Measurements from ENCODE around the gene PTK6. TPM values are rescaled to one million over a fixed set of nuclear protein-coding genes. Genes with fewer than 3 reads are reported as not detected.

Gene PTK6
- total RNA-seq, 1 experiment from 2014 or later: 6.7 TPM

- Histone ChIP-seq H3K4me2 (ENCODE audit: low read length) (peak overlapping the region; percentile 40), H3K9ac (ENCODE audit: low read length) (no peak overlapping the region), H3K27me3 (ENCODE audit: insufficient read depth, low read length) (no peaks in the 10 kb centered on the region), H3K27ac (ENCODE audit: low read depth, low read length) (no peak overlapping the region; the same call in 1 of the 2 replicates), H4K20me1 (ENCODE audit: insufficient read depth) (no peaks in the 10 kb centered on the region), H2AFZ (ENCODE audit: low read depth, low read length, poor library complexity, severe bottlenecking) (no peak overlapping the region), H3K4me3 (replicated peaks in 1 of 2; ENCODE audit: low read depth in 1 of 2, low read length in 2 of 2) (no peak overlapping the region), H3K79me2 (ENCODE audit: insufficient read depth, low read length) (no peaks in the 10 kb centered on the region), H3K9me2 (ENCODE audit: insufficient read depth) (no peaks in the 10 kb centered on the region), H3K36me3 (ENCODE audit: control insufficient read depth in 1 of 2, insufficient read depth in 2 of 2, low read length in 2 of 2) (peaks cover 0 to 3% of the 10 kb centered on the region in 2 experiments; a peak in 2 of 4 replicates), H3K9me3 (ENCODE audit: control insufficient read depth in 1 of 2, insufficient read depth in 1 of 2, low read depth in 1 of 2, low read length in 2 of 2) (no peaks in the 10 kb centered on the region), H3K4me1 (ENCODE audit: control insufficient read depth in 1 of 2, insufficient read depth in 2 of 2, low read length in 2 of 2) (peaks cover 28 to 69% of the 10 kb centered on the region in 2 experiments)
- ChIA-PET CTCF (interaction anchor here (0.6 kb wide), 1 partner anchor 20 kb away, joined by 3 read pairs; no protein-coding TSS in a partner anchor), RAD21 (ENCODE audit: low non-redundant PET in 1 of 2, low total read pairs in 2 of 2, uncharacterized antibody in 2 of 2, unreplicated experiment in 2 of 2) (interaction anchor here (0.6 kb wide), 2 partner anchors 19 to 37 kb away, joined by 3 read pairs; partner anchors contain the start of gene PPDPF (in 1 of the 2)), POLR2A (interaction anchor here (0.6 to 1.0 kb wide), 2 partner anchors 14 to 163 kb away, joined by 3 to 5 read pairs; no protein-coding TSS in a partner anchor)
- DNase-seq (ENCODE audit: low read depth, low spot score) (no peak), ATAC-seq (peak; percentile 29; the same call in 1 of the 2 replicates)
- intact Hi-C loops (cut with micrococcal nuclease): no loop called here
- no TSS peak for BruUV-seq (replicated peaks)
- peak in 2 of 3 experiments; percentile 24 to 25; a peak in 2 of 6 replicates for TF ChIP-seq CTCF (IDR thresholded peaks at IDR 0.05 in 2 of 3, conservative IDR thresholded peaks at IDR 0.05 in 1 of 3; ENCODE audit: borderline replicate concordance in 1 of 3, insufficient read depth in 1 of 3, low read depth in 2 of 3, low read length in 2 of 3)
- no peak for TF ChIP-seq EGR1 (IDR thresholded peaks at IDR 0.05; ENCODE audit: low read depth)
Measured at GRCh38 chr20:63483834-63484233, 53.3 kb downstream of the PTK6 start.

- Histone ChIP-seq H3K9me3 (ENCODE audit: control insufficient read depth in 1 of 2, insufficient read depth in 1 of 2, low read depth in 1 of 2, low read length in 2 of 2) (no peaks in the 10 kb centered on the region), H4K20me1 (ENCODE audit: insufficient read depth) (no peaks in the 10 kb centered on the region), H3K27ac (ENCODE audit: low read depth, low read length) (no peak overlapping the region; the same call in 1 of the 2 replicates), H3K9me2 (ENCODE audit: insufficient read depth) (no peaks in the 10 kb centered on the region), H3K4me2 (ENCODE audit: low read length) (no peak overlapping the region), H3K79me2 (ENCODE audit: insufficient read depth, low read length) (no peaks in the 10 kb centered on the region), H2AFZ (ENCODE audit: low read depth, low read length, poor library complexity, severe bottlenecking) (no peak overlapping the region), H3K4me1 (ENCODE audit: control insufficient read depth in 1 of 2, insufficient read depth in 2 of 2, low read length in 2 of 2) (peaks cover 28 to 63% of the 10 kb centered on the region in 2 experiments), H3K36me3 (ENCODE audit: control insufficient read depth in 1 of 2, insufficient read depth in 2 of 2, low read length in 2 of 2) (no peaks in the 10 kb centered on the region), H3K27me3 (ENCODE audit: insufficient read depth, low read length) (no peaks in the 10 kb centered on the region), H3K9ac (ENCODE audit: low read length) (no peak overlapping the region), H3K4me3 (replicated peaks in 1 of 2; ENCODE audit: low read depth in 1 of 2, low read length in 2 of 2) (no peak overlapping the region)
- BruUV-seq (replicated peaks): no TSS peak
- DNase-seq (ENCODE audit: low read depth, low spot score): no peak
- CTCF ChIA-PET: no interaction called here
- POLR2A ChIA-PET: no interaction called here
- intact Hi-C loops (cut with micrococcal nuclease): no loop called here
- no peak for ATAC-seq
- TF ChIP-seq CBX3 (IDR thresholded peaks at IDR 0.05; ENCODE audit: low read depth) (no peak), CEBPB (IDR thresholded peaks at IDR 0.05; ENCODE audit: low read depth) (no peak), SIN3A (IDR thresholded peaks at IDR 0.05; ENCODE audit: low read depth) (no peak), POLR2AphosphoS5 (IDR thresholded peaks at IDR 0.05; ENCODE audit: low read depth, low read length) (no peak), YY1 (IDR thresholded peaks at IDR 0.05; ENCODE audit: extremely low read depth, insufficient replicate concordance, low read depth, low read length) (no peak), ZBTB33 (IDR thresholded peaks at IDR 0.05; ENCODE audit: extremely low read depth, insufficient replicate concordance, low read length) (no peak)
- RAD21 ChIA-PET (ENCODE audit: low non-redundant PET in 1 of 2, low total read pairs in 2 of 2, uncharacterized antibody in 2 of 2, unreplicated experiment in 2 of 2): no interaction called here
Measured at GRCh38 chr20:63482021-63482587, 55.1 kb downstream of the PTK6 start.

Data from HCT116 (cell line).